Colonic mucosa (tissue), 4 donors: Measurements from ENCODE around the gene DNAI2. TPM values are rescaled to one million over a fixed set of nuclear protein-coding genes. Genes with fewer than 3 reads are reported as not detected.

Experiments used
- DNase-seq: peaks from one replicate; pipeline ENCODE4 v3.0.0-alpha.2; 2020
- H3K27ac ChIP-seq: fragments of 200-600 bp; one replicate; pipeline ENCODE4 v1.8.0; 2021
- H3K27me3 ChIP-seq: fragments of 200-600 bp; one replicate; pipeline ENCODE4 v1.8.0; 2021
- H3K36me3 ChIP-seq: fragments of 200-600 bp; one replicate; pipeline ENCODE4 v1.8.0; 2021
- H3K4me1 ChIP-seq: fragments of 200-600 bp; one replicate; pipeline ENCODE4 v1.8.0; 2021; ENCODE audit warnings: mild to moderate bottlenecking
- H3K4me3 ChIP-seq: fragments of 200-600 bp; one replicate; pipeline ENCODE4 v1.8.0; 2021
- H3K9ac ChIP-seq, 2 donors: one replicate each; pipeline ENCODE4 v1.7.0; 2013; ENCODE audit warnings: control low read depth in 2 of 2, low read depth in 2 of 2, low read length in 2 of 2
- H3K9me3 ChIP-seq: fragments of 200-600 bp; one replicate; pipeline ENCODE4 v1.8.0; 2021
- intact Hi-C: fragments of 100-400 bp; cut with DNase I; formaldehyde crosslinking; loops from one replicate; pipeline ENCODE4 v1.14.1; 2022
- total RNA-seq, 2 donors: library from RNA; stranded (reverse); fragmentation: NEBNext Ultra II Directional in 1 of 2; extraction: Animal tissue kit (Norgen Biotek cat#: 25700) in 1 of 2; gene quantifications; one replicate each; pipeline ENCODE4 v1.2.1, GENCODE V29; 2021
- TF ChIP-seq, protein P1 (sequence below): fragments of 200-600 bp; IDR thresholded peaks from one replicate; pipeline ENCODE4 v1.8.0; 2022; ENCODE audit warnings: antibody characterized with exemption, mild to moderate bottlenecking
- donor health status: healthy.
- donor health status: DM: no; HTN: no; CAD: no.
- donor health status: DM: no; HTN: no; CAD: no.

Gene DNAI2
- total RNA-seq, 2 donors from 2014 or later = not detected

- Histone ChIP-seq H3K9me3 (no peaks in the 10 kb centered on the region), H3K27ac (no peak overlapping the region), H3K4me1 (no peaks in the 10 kb centered on the region), H3K36me3 (no peaks in the 10 kb centered on the region), H3K9ac (no peak overlapping the region), H3K4me3 (no peak overlapping the region), H3K27me3 (no peaks in the 10 kb centered on the region)
- DNase-seq = no peak
- TF ChIP-seq, protein P1, sequence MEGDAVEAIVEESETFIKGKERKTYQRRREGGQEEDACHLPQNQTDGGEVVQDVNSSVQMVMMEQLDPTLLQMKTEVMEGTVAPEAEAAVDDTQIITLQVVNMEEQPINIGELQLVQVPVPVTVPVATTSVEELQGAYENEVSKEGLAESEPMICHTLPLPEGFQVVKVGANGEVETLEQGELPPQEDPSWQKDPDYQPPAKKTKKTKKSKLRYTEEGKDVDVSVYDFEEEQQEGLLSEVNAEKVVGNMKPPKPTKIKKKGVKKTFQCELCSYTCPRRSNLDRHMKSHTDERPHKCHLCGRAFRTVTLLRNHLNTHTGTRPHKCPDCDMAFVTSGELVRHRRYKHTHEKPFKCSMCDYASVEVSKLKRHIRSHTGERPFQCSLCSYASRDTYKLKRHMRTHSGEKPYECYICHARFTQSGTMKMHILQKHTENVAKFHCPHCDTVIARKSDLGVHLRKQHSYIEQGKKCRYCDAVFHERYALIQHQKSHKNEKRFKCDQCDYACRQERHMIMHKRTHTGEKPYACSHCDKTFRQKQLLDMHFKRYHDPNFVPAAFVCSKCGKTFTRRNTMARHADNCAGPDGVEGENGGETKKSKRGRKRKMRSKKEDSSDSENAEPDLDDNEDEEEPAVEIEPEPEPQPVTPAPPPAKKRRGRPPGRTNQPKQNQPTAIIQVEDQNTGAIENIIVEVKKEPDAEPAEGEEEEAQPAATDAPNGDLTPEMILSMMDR = no peak
- intact Hi-C loops = no loop called here
Observed at GRCh38 chr17:74252211-74252610, 21.8 kb upstream of the DNAI2 start.

- no peaks in the 10 kb centered on the region for H3K36me3 ChIP-seq
- intact Hi-C loops = no loop called here
- no peak overlapping the region for H3K9ac ChIP-seq
- no peak overlapping the region for H3K4me3 ChIP-seq
- no peak for DNase-seq
- TF ChIP-seq, protein P1 = no peak
- no peaks in the 10 kb centered on the region for H3K27me3 ChIP-seq
- H3K27ac ChIP-seq = no peak overlapping the region
- no peaks in the 10 kb centered on the region for H3K4me1 ChIP-seq
- no peaks in the 10 kb centered on the region for H3K9me3 ChIP-seq
Observed at GRCh38 chr17:74253036-74253435, 21.0 kb upstream of the DNAI2 start.

GRCh38 chr17:74257311-74257710 is 16.7 kb upstream of the DNAI2 start:
- Histone ChIP-seq H3K9ac (no peak overlapping the region), H3K9me3 (no peaks in the 10 kb centered on the region), H3K4me1 (no peaks in the 10 kb centered on the region), H3K4me3 (no peak overlapping the region), H3K27me3 (no peaks in the 10 kb centered on the region), H3K36me3 (no peaks in the 10 kb centered on the region), H3K27ac (no peak overlapping the region)
- intact Hi-C loops = no loop called here
- TF ChIP-seq, protein P1 = no peak
- DNase-seq = no peak

- no peak overlapping the region for H3K4me3 ChIP-seq
- H3K27me3 ChIP-seq = no peaks in the 10 kb centered on the region
- no peak overlapping the region for H3K27ac ChIP-seq
- H3K9me3 ChIP-seq = no peaks in the 10 kb centered on the region
- DNase-seq = no peak
- intact Hi-C loops = no loop called here
- TF ChIP-seq, protein P1 = no peak
- H3K36me3 ChIP-seq = no peaks in the 10 kb centered on the region
- H3K9ac ChIP-seq = no peak overlapping the region
- no peaks in the 10 kb centered on the region for H3K4me1 ChIP-seq
Observed at GRCh38 chr17:74259667-74260524, 14.1 kb upstream of the DNAI2 start.

DNA sequence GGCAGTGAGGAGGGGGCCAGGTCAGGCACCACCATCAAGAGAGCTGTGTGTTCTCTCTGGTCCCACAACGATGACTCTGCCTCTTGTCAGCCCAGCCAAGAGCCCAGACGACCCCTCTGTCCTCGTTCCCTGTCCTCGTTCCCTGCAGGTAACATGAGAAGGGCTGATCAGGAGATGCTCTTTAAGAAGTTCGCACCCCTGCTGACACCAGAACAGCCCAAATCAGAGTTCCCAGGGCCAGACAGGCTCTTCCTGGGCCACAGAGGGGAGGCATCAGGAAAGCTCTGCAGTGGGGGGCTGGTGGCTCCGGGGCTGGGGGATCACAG is 13.5 kb upstream of the DNAI2 start:
- no peaks in the 10 kb centered on the region for H3K36me3 ChIP-seq
- TF ChIP-seq, protein P1 = no peak
- no peak for DNase-seq
- no peaks in the 10 kb centered on the region for H3K4me1 ChIP-seq
- H3K27ac ChIP-seq = no peak overlapping the region
- intact Hi-C loops = no loop called here
- H3K9me3 ChIP-seq = no peaks in the 10 kb centered on the region
- no peaks in the 10 kb centered on the region for H3K27me3 ChIP-seq
- H3K9ac ChIP-seq = no peak overlapping the region
- no peak overlapping the region for H3K4me3 ChIP-seq
